Urinary bladder (tissue), 4 donors: ENCODE results near the gene FAM161A. TPM values are rescaled to one million over a fixed set of nuclear protein-coding genes. Genes with fewer than 3 reads are reported as not detected.
"Not testable (repeated sequence)": the region's sequence is repeated elsewhere in the genome, so short reads cannot be mapped to it uniquely, and the experiment has no call there.

ENCODE experiments used
- DNase-seq: peaks from one replicate; pipeline ENCODE4 v3.0.0-alpha.2; 2015; ENCODE audit errors: extremely low spot score
- H3K27ac ChIP-seq: one replicate; pipeline ENCODE4 v1.5.1; 2013; ENCODE audit warnings: low read depth, mild to moderate bottlenecking, moderate library complexity
- H3K36me3 ChIP-seq: one replicate; pipeline ENCODE4 v1.6.1; 2013; ENCODE audit warnings: mild to moderate bottlenecking, moderate library complexity; ENCODE audit not compliant: insufficient read depth
- H3K4me1 ChIP-seq: one replicate; pipeline ENCODE4 v1.6.1; 2013; ENCODE audit warnings: mild to moderate bottlenecking, moderate library complexity; ENCODE audit not compliant: insufficient read depth
- H3K4me3 ChIP-seq: one replicate; pipeline ENCODE4 v1.5.1; 2013; ENCODE audit warnings: low read depth, low read length
- WGBS: extraction: QIAGEN DNeasy Blood & Tissue Kit; methylation state at CpG from one replicate; pipeline ENCODE4 v1.1.7; 2013; 5-methylcytosine and 5-hydroxymethylcytosine counted together
- polyA plus RNA-seq: library from polyadenylated mRNA; stranded (reverse); fragments of 200-250 nt; gene quantifications from one replicate; pipeline ENCODE4 v1.2.3, GENCODE V29; 2013
- total RNA-seq: library from RNA; depleted of rRNA; stranded (reverse); fragments of >200 nt; gene quantifications from one replicate; pipeline ENCODE4 v1.2.3, GENCODE V29; 2014
- donor health status: healthy with polysubstance abuse.
- donor health status: healthy.

FAM161A gene
- total and polyA plus RNA-seq, 2 donors, result 2.4 to 15.3 TPM

DNA sequence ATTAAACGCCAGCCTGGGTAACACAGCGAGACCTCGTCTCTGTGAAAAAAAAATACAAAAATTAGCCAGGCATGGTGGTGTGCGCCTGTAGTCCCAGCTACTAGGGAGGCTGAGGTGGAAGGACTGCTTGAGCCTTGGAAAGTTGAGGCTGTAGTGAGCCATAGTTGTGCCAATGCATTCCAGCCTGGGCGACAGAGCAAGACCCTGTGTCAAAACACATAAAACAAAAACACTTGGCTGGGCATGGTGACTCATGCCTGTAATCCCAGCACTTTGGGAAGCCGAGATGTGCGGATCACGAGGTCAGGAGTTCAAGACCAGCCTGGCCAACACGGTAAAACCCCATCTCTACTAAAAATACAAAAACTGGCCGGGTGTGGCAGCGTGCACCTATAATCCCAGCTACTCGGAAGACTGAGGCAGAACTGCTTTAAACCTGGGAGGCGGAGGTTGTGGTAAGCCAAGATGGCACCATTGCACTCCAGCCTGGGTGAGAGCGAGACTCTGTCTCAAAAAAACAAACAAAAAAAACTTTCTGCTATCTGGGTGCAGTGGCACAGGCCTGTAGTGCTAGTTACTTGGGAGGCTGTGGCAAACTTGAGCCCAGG lies 12.7 kb upstream of the FAM161A start:
- not testable (repeated sequence) for H3K4me1 ChIP-seq, H3K4me3 ChIP-seq, DNase-seq, H3K27ac ChIP-seq, H3K36me3 ChIP-seq
- WGBS, result 96% methylated on average over 14 of the region's 14 CpGs

GRCh38 chr2:61862085-61862484 lies 8.2 kb upstream of the FAM161A start:
- no peaks in the 10 kb centered on the region for H3K4me1 ChIP-seq
- H3K4me3 ChIP-seq, result no peak overlapping the region
- no peak for DNase-seq
- 97% methylated on average over 5 of the region's 5 CpGs for WGBS
- H3K36me3 ChIP-seq, result no peaks in the 10 kb centered on the region
- no peak overlapping the region for H3K27ac ChIP-seq

- DNase-seq, result no peak
- WGBS, result 68% methylated on average over 3 of the region's 3 CpGs
- Histone ChIP-seq H3K4me1 (no peaks in the 10 kb centered on the region), H3K27ac (no peak overlapping the region), H3K36me3 (no peaks in the 10 kb centered on the region), H3K4me3 (no peak overlapping the region)
Observed at GRCh38 chr2:61857224-61857623, 3.4 kb upstream of the FAM161A start.

GRCh38 chr2:61855318-61855613 lies 1.4 kb upstream of the FAM161A start:
- WGBS, result 63% methylated on average over 9 of the region's 9 CpGs
- Histone ChIP-seq H3K36me3 (no peaks in the 10 kb centered on the region), H3K4me1 (no peaks in the 10 kb centered on the region), H3K4me3 (peak overlapping the region; percentile 60), H3K27ac (no peak overlapping the region)
- no peak for DNase-seq

- Histone ChIP-seq H3K4me1 (no peaks in the 10 kb centered on the region), H3K36me3 (no peaks in the 10 kb centered on the region), H3K27ac (no peak overlapping the region), H3K4me3 (peak overlapping the region; percentile 60)
- WGBS, result 2% methylated on average over 23 of the region's 23 CpGs
- peak; percentile 96 for DNase-seq
Observed at GRCh38 chr2:61854564-61855317, 881 bp upstream of the FAM161A start.

DNA sequence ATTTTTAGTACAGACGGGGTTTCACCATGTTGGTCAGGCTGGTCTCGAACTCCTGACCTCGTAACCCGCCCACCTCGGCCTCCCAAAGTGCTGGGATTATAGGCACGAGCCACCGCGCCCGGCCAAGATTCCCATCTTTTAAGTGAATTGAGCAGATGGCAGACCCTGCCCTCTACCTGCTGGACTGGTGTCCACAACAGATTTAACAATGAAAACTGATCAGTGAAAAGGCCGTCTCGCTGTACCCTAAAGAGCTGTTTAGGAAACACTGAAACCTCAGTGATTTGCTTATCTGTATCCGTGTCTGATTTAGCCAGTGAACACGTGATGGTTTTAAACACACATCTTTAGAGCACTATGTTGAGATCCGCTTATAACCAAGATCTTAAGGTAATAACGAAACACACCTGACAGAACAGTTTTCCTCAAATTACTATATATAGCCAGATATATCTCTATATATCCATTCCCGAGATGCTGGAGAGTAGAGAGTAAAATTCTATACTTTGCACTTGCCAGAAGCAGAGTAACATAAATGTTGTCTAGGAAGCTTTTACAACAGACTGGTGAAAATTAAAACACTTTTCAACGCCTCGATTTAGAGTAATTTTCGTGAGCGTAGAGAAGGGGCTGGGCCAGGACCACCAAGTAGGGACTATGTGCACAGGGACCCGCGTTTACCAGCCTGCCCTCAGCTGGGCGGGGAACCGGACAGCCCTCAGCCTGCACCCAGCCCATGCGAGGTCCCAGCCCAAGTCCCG lies 594 bp downstream of the FAM161A start:
- no peaks in the 10 kb centered on the region for H3K36me3 ChIP-seq
- peak overlapping the region; percentile 60 for H3K4me3 ChIP-seq
- H3K4me1 ChIP-seq, result no peaks in the 10 kb centered on the region
- no peak for DNase-seq
- H3K27ac ChIP-seq, result peak overlapping the region; percentile 85
- 14% methylated on average over 26 of the region's 26 CpGs for WGBS

DNA sequence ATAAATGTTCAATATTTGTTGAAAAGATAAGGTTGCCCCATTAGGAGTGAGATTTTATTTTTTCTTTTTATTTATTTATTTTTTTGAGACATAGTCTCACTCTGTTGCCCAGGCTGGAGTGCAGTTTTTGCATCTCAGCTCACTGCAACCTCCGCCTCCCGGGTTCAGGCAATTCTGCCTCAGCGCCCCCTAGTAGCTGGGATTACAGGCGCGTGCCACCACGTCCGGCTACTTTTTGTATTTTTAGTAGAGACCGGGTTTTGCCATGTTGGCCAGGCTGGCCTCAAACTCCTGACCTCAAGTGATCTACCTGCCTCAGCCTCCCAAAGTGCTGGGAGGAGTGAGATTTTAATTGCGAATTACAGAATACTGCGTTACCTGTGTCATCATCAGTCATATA lies 2.6 kb downstream of the FAM161A start:
- H3K27ac ChIP-seq, H3K4me1 ChIP-seq, DNase-seq, H3K36me3 ChIP-seq, H3K4me3 ChIP-seq: not testable (repeated sequence)
- whole genome bisulfite sequencing, result 95% methylated on average over 10 of the region's 10 CpGs

DNA sequence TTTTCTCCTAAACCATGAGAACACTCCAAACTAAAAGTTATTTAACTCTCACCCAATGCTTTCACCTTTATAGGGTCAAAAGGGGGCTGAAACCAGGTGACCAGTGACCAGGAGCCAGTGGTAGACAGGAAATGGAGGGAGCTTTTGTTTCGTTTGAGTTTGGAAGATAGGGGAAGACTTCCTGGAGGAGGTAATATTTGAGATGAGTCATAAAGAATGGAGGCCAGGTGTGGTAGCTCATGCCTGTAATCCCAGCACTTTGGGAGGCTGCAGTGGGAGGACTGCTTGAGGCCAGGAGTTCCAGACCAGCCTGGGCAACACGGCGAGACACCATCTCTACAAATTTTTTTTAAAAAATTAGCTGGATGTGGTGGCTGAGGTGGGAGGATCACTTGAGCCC lies 8.5 kb downstream of the FAM161A start:
- Histone ChIP-seq H3K27ac (no peak overlapping the region), H3K4me1 (no peaks in the 10 kb centered on the region), H3K36me3 (no peaks in the 10 kb centered on the region), H3K4me3 (no peak overlapping the region)
- 85% methylated on average over 3 of the region's 3 CpGs for WGBS
- no peak for DNase-seq

GRCh38 chr2:61841286-61841685 lies 12.6 kb downstream of the FAM161A start:
- H3K4me1 ChIP-seq, result no peaks in the 10 kb centered on the region
- no peak overlapping the region for H3K27ac ChIP-seq
- DNase-seq, result no peak
- H3K4me3 ChIP-seq, result no peak overlapping the region
- H3K36me3 ChIP-seq, result no peaks in the 10 kb centered on the region
- 96% methylated on average over 3 of the region's 3 CpGs for WGBS

DNA sequence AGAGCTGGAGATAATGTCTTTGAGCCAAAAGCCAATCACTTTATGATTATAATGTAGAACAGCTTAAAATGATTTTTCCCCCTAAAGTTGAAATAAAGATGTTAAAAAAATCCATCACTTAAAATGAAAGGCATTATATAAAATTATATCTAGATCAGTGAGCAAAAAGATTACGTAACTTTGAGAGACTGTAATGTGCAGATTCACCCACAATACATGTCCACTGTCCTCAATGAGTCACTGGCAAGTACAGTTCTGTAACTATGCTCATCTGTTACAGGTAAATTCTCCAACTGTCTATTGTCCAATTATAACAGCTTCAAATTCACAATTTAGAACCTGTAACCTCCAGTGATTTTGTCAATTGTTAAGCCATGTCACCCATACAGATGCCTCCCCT lies 19.0 kb downstream of the FAM161A start:
- no peaks in the 10 kb centered on the region for H3K36me3 ChIP-seq
- no peak overlapping the region for H3K27ac ChIP-seq
- H3K4me1 ChIP-seq, result no peaks in the 10 kb centered on the region
- 96% methylated on average over 1 of the region's 1 CpG for WGBS
- H3K4me3 ChIP-seq, result no peak overlapping the region
- no peak for DNase-seq

DNA sequence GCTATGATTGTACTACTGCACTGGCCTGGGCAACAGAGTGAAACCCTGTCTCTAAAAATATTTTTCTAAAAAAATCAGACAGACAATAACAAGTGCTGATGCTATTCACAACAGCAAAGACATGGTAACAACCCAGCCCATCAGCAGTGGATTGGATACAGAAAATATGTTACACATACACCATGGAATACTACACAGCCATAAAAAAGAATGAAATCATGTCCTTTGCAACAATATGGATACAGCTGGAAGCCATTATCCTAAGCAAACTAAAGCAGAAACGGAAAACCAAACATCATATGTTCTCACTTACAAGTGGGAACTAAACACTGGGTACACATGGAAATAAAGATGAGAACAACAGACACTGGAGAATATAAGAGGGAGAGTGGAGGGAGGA lies 19.9 kb downstream of the FAM161A start:
- 100% methylated on average over 1 of the region's 1 CpG for WGBS
- Histone ChIP-seq H3K36me3 (no peaks in the 10 kb centered on the region), H3K4me3 (no peak overlapping the region), H3K27ac (no peak overlapping the region), H3K4me1 (no peaks in the 10 kb centered on the region)
- DNase-seq, result no peak

- DNase-seq, result no peak
- WGBS, result 80% methylated on average over 11 of the region's 11 CpGs
- H3K4me3 ChIP-seq, result no peak overlapping the region
- H3K4me1 ChIP-seq, result no peaks in the 10 kb centered on the region
- H3K27ac ChIP-seq, result no peak overlapping the region
- no peaks in the 10 kb centered on the region for H3K36me3 ChIP-seq
Observed at GRCh38 chr2:61832183-61832841, 21.5 kb downstream of the FAM161A start.

DNA sequence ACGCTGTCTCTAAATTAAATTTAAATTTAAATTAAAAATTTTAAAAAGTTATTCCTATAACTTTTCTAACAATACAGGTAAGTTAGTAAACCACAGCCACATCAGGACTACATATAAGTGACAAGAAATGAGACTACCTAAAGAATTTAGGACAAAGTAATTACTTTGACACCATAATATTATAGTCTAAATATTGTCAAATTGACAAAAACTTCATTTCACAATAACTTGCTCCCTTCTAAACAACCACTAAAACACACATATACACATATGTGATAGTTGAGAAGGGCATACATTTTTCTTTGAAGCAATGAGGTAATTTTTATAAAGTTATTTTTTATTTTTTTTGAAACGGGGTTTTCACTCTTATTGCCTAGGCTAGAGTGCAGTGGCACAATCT lies 31.6 kb downstream of the FAM161A start:
- Histone ChIP-seq H3K36me3 (no peaks in the 10 kb centered on the region), H3K4me1 (no peaks in the 10 kb centered on the region), H3K27ac (no peak overlapping the region), H3K4me3 (no peak overlapping the region)
- WGBS, result 96% methylated on average over 2 of the region's 2 CpGs
- no peak for DNase-seq
